OCI-LY7 (cell line): ENCODE measurements around the gene S100A6.

ENCODE experiments used
- CTCF ChIP-seq: fragments of 200-600 bp; sonication (generic); conservative IDR thresholded peaks from 2 replicates; pipeline ENCODE4 v1.5.1; 2014; ENCODE audit warnings: mild to moderate bottlenecking, antibody characterized with exemption, low read length, moderate library complexity, mixed read lengths
- EZH2phosphoT487 ChIP-seq: fragments of 200-600 bp; sonication (generic); IDR thresholded peaks from 2 replicates; pipeline ENCODE4 v1.6.1; 2018; ENCODE audit warnings: low read depth, borderline replicate concordance, mild to moderate bottlenecking, mixed run types, antibody characterized with exemption, low read length, moderate library complexity, mixed read lengths

- TF ChIP-seq CTCF (no peak), EZH2phosphoT487 (no peak)
Measured at GRCh38 chr1:153539395-153540093, 3.8 kb upstream of the S100A6 start.
